Left colon (tissue), 2 donors: Measurements from ENCODE around the gene LARP4B. TPM values are rescaled to one million over a fixed set of nuclear protein-coding genes. Genes with fewer than 3 reads are reported as not detected.
A peak's percentile ranks its signal among the peaks of the same experiment; 100 is the strongest.

Experiments used
- ATAC-seq: fragments of 200-7000 bp; cut with Tn5 transposase; one replicate; pipeline ENCODE4 v1.9.1; 2020; ENCODE audit warnings: mild to moderate bottlenecking, moderate library complexity
- DNase-seq, 2 donors: peaks; one replicate each; pipeline ENCODE4 v3.0.0-alpha.2; 2020
- intact Hi-C, 2 donors: fragments of 100-400 bp; cut with DNase I in 1 of 2; cut with micrococcal nuclease in 1 of 2; formaldehyde crosslinking; loops; one replicate each; pipeline versions ENCODE4 v1.11.2 to v1.14.0; 2022; cut with DNase I, micrococcal nuclease
- total RNA-seq, 2 donors: library from RNA; stranded (reverse); fragmentation: NEBNext Ultra II Directional; extraction: Animal tissue kit (Norgen Biotek cat#: 25700); gene quantifications; one replicate each; pipeline ENCODE4 v1.2.1, GENCODE V29; 2021
- donor health status: DM: no; HTN: no; CAD: no.
- donor health status: DM: yes; HTN: yes; CAD: no.

LARP4B gene
- total RNA-seq, 2 donors from 2014 or later: 124 to 152 TPM

- no peak for ATAC-seq
- no peak for DNase-seq
- intact Hi-C loops: no loop called here
Measured at GRCh38 chr10:895324-895723, 36.2 kb downstream of the LARP4B start.

DNA sequence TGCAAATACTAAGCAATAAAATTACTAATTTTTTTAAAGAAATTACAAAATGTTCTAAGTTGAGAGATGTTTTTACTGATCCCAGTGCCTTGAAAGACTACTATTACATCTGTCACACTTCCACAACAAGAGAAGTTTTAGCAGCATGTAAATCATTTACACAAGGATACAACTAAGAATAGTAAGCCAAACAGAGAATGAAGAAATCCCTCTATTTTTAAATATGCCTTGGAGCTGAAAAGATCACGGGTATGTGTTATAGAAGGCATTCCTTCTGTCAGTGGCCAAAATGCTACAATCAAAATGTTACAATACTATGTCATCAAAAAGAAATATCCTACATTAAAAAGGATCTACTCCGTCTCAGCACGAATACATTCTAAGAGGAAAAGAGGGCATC, 52.6 kb downstream of the LARP4B start:
- DNase-seq: no peak
- intact Hi-C loops: no loop called here
- ATAC-seq: no peak

- intact Hi-C loops: no loop called here
- ATAC-seq: no peak
Measured at GRCh38 chr10:878333-878759, 53.2 kb downstream of the LARP4B start.

DNA sequence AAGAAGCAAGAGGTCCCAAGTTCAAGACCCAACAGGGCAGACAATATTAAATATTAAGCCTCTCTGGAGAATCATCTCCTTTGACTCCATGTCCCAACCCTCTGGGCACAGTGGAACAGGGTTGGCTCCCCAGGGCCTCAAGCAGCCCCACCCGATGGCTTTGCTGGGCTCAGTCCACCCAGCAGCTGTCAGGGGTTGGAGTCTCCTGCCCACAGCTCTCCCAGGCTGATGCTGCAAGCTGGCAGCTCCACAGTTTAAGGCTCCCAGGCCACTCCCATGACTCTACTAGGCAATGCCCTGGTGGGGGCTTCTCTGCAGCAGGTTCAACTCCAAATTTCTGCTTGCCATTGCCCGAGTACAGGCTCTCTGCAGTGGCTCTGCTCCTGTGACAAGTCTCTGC, 55.1 kb downstream of the LARP4B start:
- intact Hi-C loops: no loop called here
- ATAC-seq (no peak), DNase-seq (no peak)

More at GRCh38 chr10:878333-878759, 53.2 kb downstream of the LARP4B start:
- DNase-seq: no peak

DNA sequence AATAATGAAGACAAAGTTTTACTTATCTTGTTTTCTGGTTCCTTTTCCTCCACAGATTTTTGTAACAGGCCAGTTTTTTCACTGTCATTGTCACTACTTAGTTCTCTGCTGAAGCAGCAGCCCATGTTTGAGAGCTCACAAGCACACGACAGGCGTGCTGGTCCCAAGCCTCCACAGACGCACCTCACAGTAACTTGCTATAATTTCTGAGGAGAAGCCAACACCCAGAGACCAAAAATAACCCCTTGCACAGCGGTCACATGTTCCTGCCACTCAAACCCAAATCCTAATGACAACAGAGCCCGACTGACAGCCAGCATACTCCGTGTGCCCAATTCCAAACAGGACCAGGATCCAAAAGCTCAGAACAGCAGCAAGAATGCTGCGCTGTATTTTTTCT, 58.5 kb downstream of the LARP4B start:
- ATAC-seq (no peak), DNase-seq (no peak)
- intact Hi-C loops: no loop called here

- no peak for DNase-seq
- no peak for ATAC-seq
- intact Hi-C loops: no loop called here
Measured at GRCh38 chr10:871951-872403, 59.5 kb downstream of the LARP4B start.

GRCh38 chr10:870564-871166, 60.8 kb downstream of the LARP4B start:
- intact Hi-C loops: no loop called here
- ATAC-seq: no peak

GRCh38 chr10:869171-869570, 62.3 kb downstream of the LARP4B start:
- intact Hi-C loops: no loop called here
- DNase-seq (no peak), ATAC-seq (no peak)

More at GRCh38 chr10:870564-871166, 60.8 kb downstream of the LARP4B start:
- DNase-seq: no peak

GRCh38 chr10:867807-868206, 63.7 kb downstream of the LARP4B start:
- ATAC-seq (no peak), DNase-seq (no peak)
- intact Hi-C loops: no loop called here

DNA sequence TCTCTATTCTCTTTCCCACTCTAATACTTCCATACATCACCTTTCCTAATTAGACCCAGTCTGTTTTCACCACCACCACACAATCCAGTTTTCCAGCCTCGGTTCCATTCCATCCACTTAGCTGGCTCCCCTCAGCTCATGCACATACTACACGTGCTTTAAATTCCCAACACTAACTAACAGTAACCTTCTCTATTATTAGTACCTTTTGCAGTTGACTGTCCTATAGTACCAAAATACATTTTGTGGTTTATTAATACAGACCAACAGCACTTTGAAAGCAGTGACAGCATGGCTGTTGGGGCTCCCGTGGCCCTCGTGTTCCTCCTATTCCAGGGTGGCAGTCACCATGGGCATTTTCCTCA, 64.9 kb downstream of the LARP4B start:
- DNase-seq: no peak
- intact Hi-C loops: no loop called here

GRCh38 chr10:865924-866576, 65.5 kb downstream of the LARP4B start:
- ATAC-seq (no peak), DNase-seq (no peak)
- intact Hi-C loops: no loop called here

More for the DNA sequence above, 64.9 kb downstream of the LARP4B start:
- ATAC-seq: no peak

- DNase-seq (no peak), ATAC-seq (no peak)
- intact Hi-C loops: no loop called here
Measured at GRCh38 chr10:865257-865656, 66.2 kb downstream of the LARP4B start.

GRCh38 chr10:860519-860918, 71.0 kb downstream of the LARP4B start:
- intact Hi-C loops: no loop called here
- ATAC-seq: no peak
- no peak for DNase-seq

DNA sequence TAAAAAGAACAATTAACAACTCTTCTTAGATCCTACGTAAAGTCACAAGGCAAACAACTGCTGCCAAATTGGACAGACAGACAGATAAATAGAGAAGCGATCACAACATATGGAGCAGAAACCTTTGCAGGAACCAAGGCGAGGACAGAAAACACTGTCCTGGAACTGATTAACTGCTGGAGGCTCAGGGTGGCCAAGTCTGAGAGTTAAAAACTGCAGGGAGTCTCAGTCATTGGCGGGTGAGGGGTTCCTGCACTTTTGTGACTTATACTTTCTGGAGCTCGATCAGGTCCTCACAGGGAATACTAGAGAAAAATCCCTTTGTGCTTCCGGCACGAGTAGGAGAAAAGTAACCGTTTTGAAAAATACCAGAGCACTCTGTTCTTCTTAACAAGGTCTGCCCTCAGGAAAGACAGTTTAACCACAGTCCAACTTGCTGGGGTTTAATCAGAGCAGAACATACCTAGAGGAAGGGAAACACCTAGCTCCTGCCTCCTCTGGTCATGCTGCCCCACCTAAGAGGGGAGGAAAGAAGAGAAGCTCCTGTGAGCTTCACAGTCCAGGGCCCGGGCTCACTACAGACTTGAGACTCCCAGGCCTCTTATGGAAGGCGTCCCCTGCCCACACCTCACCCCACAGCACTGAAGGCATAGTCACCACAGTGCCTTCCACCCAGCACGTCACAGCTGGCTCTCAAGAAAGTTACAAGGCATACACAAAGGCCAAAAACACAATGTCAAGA, 74.9 kb downstream of the LARP4B start:
- no peak for DNase-seq
- peak; percentile 11 for ATAC-seq
- intact Hi-C loops: no loop called here

- intact Hi-C loops: no loop called here
- DNase-seq (no peak), ATAC-seq (no peak)
Measured at GRCh38 chr10:855671-856070, 75.8 kb downstream of the LARP4B start.

DNA sequence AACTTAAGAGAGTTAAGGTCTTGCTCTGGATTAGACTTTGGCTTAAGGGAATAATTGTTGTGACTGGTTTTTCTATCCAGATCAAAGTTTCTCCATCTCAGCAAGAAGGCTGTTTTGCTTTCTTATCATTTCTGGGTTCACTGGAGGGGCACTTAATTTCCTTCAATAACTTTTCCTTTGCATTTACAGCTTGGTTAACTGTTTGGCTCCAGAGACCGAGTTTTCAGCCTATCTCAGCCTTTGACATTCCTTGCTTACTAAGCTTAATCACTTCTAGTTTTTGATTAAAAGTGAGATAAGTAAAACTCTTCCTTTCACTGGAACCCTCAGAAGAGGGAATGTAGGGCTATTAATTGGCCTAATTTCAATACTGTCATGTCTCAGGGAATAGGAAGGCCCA, 76.4 kb downstream of the LARP4B start:
- DNase-seq (no peak), ATAC-seq (no peak)
- intact Hi-C loops: no loop called here

GRCh38 chr10:853017-853416, 78.5 kb downstream of the LARP4B start:
- ATAC-seq: no peak
- intact Hi-C loops: no loop called here
- DNase-seq: no peak

DNA sequence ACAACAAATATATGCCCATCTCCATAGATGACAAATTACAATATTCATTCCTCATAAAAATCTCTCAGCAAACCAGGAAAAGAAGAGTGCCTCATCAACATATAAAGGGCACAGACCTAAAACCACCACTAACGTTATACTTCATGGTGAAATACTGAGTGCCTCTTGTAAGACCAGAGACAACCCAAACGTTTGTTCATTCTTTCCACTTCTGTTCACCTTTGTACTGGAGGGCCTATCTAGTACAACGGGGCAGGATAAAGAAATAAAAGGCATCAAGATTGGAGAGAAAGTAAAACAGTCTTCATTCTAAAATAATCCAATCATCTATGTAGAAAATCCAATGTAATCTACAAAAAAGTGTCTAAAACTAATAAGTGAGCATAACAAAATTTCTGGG, 79.1 kb downstream of the LARP4B start:
- intact Hi-C loops: no loop called here
- ATAC-seq: no peak
- DNase-seq: no peak

- ATAC-seq (no peak), DNase-seq (no peak)
- intact Hi-C loops: no loop called here
Measured at GRCh38 chr10:851901-852300, 79.6 kb downstream of the LARP4B start.

GRCh38 chr10:850093-850492, 81.4 kb downstream of the LARP4B start:
- ATAC-seq (no peak), DNase-seq (no peak)
- intact Hi-C loops: no loop called here
